ENCODE data around the gene TACR2.
"Not testable (repeated sequence)": the region's sequence is repeated elsewhere in the genome, so short reads cannot be mapped to it uniquely, and the experiment has no call there.

TACR2 gene

GRCh38 chr10:69416695-69417094 is at the start of gene TACR2:
Gene TACR2 (minus strand): TSS chr10:69416918. CDS start chr10:69416323, 595 bp downstream.
- DNase-seq = no peak

DNA sequence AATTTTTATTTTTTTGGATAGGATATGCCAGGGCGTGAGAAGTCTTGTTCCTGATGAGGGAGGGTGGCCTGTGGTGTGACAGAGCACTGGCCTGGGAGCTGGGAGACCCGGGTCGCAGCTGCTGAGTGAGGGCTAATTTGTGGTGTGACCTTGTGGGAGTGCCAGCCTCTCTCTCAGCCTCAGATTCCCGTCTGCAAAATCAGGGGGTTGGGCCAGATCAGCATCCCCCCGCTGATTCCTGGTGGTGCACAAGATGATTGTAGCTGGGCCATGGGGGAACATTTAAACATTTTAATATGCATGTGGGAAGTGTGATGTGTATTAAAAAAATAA is 49.4 kb upstream of the TACR2 start:
- no peak for DNase-seq

GRCh38 chr10:69465457-69466157 is 48.9 kb upstream of the TACR2 start:
- DNase-seq = no peak

DNA sequence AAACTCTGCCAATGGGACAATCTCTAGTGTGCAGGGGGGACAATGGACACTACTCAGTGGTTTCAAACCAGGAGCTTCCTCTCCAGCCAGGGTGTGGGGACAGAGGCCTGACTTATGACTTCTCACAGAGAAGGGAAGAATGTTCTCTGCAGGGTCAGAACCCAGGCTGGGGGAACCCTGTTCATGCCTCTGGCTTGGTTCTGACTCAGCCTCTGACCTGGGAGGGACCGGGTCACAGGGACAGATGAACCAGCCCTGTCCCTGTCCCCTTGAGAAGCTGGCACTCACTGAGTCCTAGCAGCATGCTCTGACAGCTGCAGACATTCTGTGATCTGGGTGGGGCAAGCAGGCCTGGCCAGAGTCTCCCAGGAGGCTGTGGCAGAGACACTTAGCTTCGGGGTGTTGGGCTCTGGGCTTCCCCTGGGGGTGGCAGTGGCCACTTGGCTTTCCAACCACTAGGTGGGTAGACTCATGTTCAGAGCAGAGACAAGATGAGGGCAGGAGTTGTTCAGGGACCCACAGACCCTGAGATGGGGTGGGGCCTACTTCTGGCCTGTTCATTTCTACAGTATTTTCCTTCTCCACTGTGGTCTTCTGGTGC is 48.2 kb upstream of the TACR2 start:
- DNase-seq = no peak

DNA sequence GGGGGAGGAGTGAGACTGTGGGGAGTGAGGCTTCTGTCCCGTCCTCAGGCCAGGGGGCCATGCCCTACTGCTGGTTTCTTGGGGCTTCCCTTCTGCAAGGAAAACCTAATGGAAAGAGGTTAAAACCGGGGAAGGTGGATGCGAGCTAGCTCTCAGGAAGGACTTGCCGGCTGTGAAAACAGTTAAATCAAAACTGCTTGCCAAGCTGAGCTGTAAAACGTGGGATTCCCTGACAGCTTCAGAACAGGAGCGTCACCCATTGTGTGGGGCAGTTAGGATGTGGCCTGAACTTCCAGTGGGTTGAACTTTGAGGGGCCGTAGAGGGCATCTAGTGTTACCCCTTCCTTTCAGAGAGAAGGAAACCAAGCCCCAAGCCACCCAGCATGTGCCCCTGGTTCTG is 47.7 kb upstream of the TACR2 start:
- no peak for DNase-seq

- no peak for DNase-seq
Observed at GRCh38 chr10:69463886-69464285, 47.2 kb upstream of the TACR2 start.

DNA sequence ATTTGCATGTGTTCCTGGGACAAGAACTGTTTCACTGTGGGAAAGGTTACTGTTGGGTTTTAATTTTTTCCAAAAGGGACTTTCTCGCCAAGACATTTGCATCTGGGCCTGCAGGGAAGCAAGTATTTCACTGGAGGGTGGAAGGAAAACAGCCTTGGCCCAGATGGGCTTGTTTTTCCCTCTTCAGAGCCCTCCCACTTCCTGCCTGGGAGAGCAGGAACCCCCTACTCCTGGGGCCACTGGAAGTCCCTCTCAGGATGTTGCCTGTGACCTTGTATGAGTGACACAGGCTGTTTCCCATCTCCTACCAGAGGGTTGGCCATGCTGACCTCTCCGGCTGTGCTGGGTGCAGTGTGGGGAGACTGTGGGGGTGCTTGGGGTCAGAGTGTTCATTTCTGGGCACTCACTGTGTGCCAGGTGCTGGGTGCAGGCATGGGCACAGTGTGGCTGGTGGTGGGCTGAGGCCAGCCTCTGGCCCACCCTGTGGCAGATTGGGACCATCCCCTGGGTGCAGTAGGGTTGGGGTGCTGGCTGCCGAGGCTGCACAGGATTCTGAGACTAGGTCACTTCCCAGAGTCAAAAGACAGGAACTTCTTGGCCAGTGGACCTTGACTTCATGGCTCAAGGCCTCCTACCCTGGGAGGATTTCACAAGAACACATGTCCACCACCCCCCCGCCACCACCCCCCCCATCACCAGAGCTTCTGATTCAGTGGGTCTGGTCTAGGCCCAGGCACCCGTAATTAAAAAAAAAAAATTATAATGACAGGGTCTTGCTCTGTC is 44.7 kb upstream of the TACR2 start:
- no peak for DNase-seq

DNA sequence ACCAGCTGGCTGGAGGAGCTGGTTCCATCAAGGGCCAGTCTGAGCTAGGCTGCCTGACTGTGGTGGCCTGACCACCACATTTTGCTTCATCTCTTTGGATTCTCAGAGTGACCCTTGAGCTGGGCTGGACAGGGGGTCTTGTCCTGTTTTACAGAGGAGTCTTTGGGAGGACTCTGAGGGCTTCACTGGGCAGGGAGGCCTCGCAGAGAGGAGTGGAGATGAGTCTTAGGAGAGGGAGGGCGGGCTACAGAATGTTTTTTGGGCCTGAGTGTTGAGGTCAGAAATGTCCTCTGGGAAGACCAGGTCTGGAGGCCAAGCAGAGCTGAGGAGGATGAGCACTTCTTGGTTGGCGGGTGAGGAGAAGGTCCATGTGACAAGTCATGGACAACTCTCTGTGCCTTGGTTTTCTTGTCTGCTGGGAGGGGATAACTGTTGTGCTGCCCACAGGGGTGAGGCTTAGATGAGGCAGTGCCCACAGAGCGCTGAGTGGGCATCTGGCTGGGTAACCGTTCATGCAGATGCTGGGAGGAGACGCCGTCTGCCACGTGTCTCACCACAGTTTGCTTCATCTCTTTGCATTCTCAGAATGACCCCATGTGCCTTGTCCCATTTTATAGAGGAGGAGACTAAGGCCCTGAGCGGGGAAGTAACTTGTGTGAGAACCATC is 44.0 kb upstream of the TACR2 start:
- DNase-seq = no peak

DNA sequence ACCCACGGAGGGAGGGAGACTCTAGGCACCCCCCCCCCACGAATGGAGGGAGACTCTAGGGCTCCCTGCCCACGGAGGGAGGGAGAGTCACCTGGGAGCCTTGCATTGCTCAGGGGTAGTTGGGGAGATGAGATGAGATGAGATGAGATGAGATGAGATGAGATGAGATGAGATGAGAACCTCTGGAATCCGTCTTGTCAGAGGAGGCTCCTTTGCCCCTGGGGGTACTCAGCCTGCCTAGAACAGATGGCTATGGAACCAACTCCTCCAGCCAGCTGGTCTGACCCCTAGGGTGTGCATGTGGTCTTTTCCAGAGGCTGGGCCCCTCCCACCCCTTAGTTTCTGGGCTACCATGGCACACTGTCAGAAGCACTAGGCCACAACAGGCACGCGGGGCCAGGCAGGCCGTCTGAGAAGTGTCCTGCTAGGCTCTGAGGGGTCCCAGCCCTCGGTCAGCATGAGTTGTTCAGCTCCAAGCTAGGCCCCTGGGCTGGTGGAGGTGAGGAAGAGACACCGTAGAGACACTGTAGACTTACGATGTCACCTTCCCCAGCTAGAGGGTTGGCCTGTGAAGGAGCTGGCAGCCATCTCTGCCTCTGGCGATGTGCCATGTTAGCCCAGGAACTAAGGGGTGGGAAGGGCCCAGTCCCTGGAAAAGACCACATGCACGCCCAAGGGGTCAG is 43.3 kb upstream of the TACR2 start:
- DNase-seq = no peak

- no peak for DNase-seq
Observed at GRCh38 chr10:69459101-69459790, 42.5 kb upstream of the TACR2 start.

GRCh38 chr10:69458430-69459100 is 41.8 kb upstream of the TACR2 start:
- DNase-seq = no peak

DNA sequence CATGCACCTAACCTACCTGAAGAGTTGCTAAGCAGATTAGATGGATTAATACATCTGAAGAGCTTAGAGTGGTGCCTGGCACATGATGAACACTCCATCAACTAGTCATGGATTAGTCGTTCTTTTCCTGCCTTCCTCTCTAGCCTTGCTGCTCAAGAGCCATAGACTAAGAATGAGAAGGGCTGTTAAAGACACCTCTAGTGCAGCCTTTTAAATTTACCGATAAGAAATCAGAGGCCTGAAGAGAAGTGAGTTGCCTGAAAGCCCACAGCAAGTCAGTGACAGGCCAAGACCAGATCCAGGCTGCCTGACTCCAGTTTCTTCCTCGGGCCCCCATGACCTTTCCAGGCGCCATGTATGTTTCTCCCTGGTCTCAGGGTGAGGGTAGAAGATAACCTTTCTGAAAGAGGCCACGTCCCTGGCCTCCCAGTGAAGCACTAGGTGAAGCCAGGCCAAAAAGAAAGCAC is 41.1 kb upstream of the TACR2 start:
- no peak for DNase-seq

DNA sequence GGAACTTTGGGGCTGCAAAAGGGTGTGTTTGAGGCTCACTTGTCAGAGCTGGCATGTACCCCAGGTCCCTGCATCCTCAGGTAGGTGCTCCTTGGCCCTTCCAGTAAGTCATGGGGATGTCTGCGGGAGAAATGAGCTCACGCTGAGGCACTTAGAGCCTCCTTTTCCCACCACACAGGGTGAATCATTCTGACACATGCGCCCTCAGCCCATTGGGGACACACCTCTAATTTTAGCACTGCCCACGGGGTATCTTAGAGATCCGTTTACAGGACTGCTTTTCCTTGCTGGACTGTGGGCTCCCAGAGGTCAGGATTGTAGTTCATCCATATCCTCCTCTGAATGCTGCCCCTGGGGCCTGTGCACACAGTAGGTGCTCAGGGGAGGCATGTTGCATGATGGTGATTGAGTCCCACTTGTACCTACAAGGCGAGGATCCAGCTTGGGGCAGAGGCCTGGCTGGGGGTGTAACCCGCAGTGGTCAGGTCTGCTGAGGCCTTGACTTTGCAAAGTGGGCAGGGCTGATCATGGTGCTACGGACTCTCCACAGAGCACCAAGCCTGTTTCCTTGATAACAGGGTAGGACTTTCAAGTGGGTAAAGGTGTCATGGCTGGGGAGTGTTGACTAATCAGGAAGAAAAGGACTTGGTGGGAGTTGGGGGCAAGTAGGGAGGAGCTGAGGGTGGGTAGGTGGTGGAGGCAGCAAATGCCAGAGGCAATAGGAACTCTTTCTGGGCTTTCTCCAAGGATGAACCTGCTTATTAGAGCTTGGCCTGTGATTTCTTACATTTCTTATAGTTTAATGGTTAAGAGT is 40.4 kb upstream of the TACR2 start:
- DNase-seq = no peak

DNA sequence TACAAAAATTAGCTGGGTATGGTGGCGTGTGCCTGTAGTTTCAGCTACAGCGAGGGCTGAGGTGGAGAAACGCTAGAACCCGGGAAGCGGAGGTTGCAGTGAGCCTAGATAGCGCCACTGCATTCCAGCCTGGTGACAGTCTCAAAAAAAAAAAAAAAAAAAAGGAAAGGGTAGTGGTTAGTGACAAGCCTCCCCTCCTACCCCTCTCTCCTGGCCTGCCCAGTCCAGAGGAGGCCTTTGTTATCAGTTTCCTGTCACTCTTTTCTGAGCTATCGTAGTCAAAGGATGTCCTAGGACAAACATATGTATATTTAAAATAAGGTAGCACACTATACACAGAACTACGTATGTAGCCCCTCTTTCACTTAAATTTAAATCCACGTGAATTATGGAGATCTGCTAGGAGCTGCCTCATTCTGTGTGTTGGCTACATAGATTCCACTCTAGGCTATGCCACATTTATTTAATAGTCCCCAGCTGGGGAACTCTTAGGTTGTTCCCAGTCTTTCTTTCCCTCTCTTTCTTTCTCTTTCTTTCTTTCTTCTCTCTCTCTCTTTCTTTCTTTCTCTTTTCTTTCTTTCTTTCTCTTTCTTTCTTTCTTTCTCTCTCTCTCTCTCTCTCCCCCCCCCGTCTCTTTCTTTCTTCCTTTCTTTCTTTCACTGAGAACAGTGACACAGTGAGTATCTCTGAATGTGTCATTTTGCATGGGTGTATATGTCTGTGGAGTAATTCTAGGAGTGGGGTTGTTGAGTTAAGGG is 38.5 kb upstream of the TACR2 start:
- DNase-seq = no peak

DNA sequence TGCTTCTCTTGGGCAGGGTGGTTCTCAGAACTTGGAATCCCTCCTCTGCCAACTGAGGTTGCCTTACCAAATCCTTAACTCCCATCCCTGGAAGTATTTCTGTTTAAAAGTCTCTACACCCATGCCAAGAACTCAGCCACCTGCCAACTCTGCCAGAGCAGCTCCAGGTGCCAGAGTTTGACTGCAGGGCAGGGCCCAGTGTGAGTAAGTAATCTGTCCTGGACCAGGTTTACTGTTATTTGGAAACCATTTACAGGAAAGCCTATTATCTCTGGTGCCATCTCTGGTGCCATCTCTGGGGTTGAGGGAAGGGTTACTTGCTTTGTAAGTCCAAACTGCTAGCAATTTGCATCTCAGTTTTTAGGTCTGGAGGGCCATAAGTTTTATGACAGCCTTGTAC is 37.1 kb upstream of the TACR2 start:
- no peak for DNase-seq

DNA sequence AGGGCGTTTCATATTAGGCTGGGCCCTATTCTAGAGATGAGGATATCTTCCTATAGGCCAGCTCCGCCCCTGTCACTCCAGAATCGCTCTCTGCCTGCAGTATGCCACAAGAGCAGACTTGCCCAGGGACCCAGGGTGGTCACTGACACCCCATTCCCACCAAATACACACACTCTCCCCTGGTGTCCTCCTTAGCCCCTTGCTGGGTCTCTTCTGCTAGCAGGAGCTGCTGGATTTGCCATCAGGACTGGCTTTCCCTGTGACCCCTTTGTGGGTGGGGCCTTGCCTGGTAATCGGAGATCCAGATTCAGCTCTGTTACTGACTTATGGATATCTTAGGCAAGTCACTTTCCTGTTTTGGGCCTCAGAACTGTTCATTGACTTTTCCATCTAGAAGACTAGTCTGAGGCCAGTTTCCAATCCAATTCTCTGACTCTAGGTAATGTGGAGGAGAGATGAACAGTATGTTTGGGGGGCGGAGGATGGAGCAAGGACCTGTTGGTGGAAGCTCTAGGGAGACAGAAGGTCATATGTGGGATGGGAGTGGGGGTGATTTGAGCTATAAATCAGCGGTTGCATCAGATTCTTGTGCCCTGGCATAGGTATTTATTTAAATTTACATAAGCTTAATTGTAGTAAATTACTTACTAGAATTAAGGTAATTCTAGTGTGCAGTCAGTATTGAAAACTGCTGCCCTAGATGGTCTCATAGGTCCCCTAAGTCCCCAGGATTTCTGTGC is 36.1 kb upstream of the TACR2 start:
- no peak for DNase-seq

GRCh38 chr10:69451784-69452251 is 35.1 kb upstream of the TACR2 start:
- DNase-seq = no peak

GRCh38 chr10:69451209-69451783 is 34.6 kb upstream of the TACR2 start, which contains the start of gene TSPAN15:
Gene TSPAN15 (plus strand): TSS chr10:69451465. CDS start chr10:69451595, 130 bp downstream.
- DNase-seq = no peak

- DNase-seq = not testable (repeated sequence)
Observed at GRCh38 chr10:69450395-69450794, 33.7 kb upstream of the TACR2 start.

Data from cortex of kidney (tissue), 1 donor.